Kidney (tissue), 14 donors: ENCODE measurements around the gene INPP5A. TPM values are rescaled to one million over a fixed set of nuclear protein-coding genes. Genes with fewer than 3 reads are reported as not detected.
"Not testable (repeated sequence)": the region's sequence is repeated elsewhere in the genome, so short reads cannot be mapped to it uniquely, and the experiment has no call there.

Experiments
- DNase-seq, 5 donors: peaks; one replicate each; pipeline ENCODE4 v3.0.0-alpha.2; 2013 to 2020
- FAIRE-seq: peaks from 2 replicates; lab custom pipeline; 2012; peaks lifted over from hg19 to GRCh38; lab: Jason Lieb, UNC
- H3K27ac ChIP-seq, 2 donors: one replicate each; pipeline ENCODE4 v1.7.0; 2013; ENCODE audit warnings: low read depth in 2 of 2, low read length in 2 of 2, inconsistent platforms in 1 of 2
- H3K27me3 ChIP-seq: one replicate; pipeline ENCODE4 v1.7.1; 2013; ENCODE audit warnings: low read length, inconsistent platforms; ENCODE audit not compliant: control insufficient read depth, insufficient read depth
- H3K36me3 ChIP-seq, 3 donors: one replicate each; pipeline versions ENCODE4 v1.7.0 to v1.7.1; 2013; ENCODE audit warnings: low read length in 3 of 3, control low read depth in 1 of 3, inconsistent platforms in 1 of 3; ENCODE audit not compliant: insufficient read depth in 3 of 3, control insufficient read depth in 2 of 3
- H3K4me1 ChIP-seq, 3 donors: one replicate each; pipeline versions ENCODE4 v1.7.0 to v1.7.1; 2013; ENCODE audit warnings: low read length in 3 of 3, inconsistent platforms in 1 of 3, low read depth in 1 of 3; ENCODE audit not compliant: control insufficient read depth in 2 of 3, insufficient read depth in 2 of 3
- H3K4me3 ChIP-seq, 3 donors: one replicate each; pipeline versions ENCODE4 v1.7.0 to v1.8.1; 2013; ENCODE audit warnings: low read length in 3 of 3, control low read depth in 1 of 3, inconsistent platforms in 1 of 3
- H3K9ac ChIP-seq, 3 donors: one replicate each; pipeline versions ENCODE4 v1.7.0 to v1.7.1; 2013; ENCODE audit warnings: low read length in 3 of 3, control low read depth in 1 of 3, inconsistent platforms in 1 of 3
- H3K9me3 ChIP-seq, 3 donors: one replicate each; pipeline versions ENCODE4 v1.7.0 to v1.7.1; 2013; ENCODE audit warnings: low read length in 3 of 3, control low read depth in 1 of 3, inconsistent platforms in 1 of 3; ENCODE audit not compliant: control insufficient read depth in 2 of 3, insufficient read depth in 1 of 3
- intact Hi-C: fragments of 100-400 bp; cut with DNase I; formaldehyde crosslinking; loops from one replicate; pipeline ENCODE4 v1.11.1; 2022
- polyA plus RNA-seq: library from polyadenylated mRNA; stranded (reverse); fragments of 350-450 nt; fragmentation: Illumina TruSeq; extraction: RNeasy Lipid Tissue Mini Kit (QIAGEN cat#74804); gene quantifications from one replicate; pipeline ENCODE4 v1.2.3, GENCODE V29; 2014; ENCODE audit warnings: low read depth, low replicate concordance; ENCODE audit not compliant: insufficient read depth
- total RNA-seq: library from RNA; stranded (reverse); fragmentation: NEBNext Ultra II Directional; extraction: Animal tissue kit (Norgen Biotek cat#: 25700); gene quantifications from one replicate; pipeline ENCODE4 v1.2.1, GENCODE V29; 2021
- TF ChIP-seq, protein P1 (sequence below): IDR thresholded peaks from 3 replicates; pipeline ENCODE4 v1.5.1; 2012; ENCODE audit warnings: mild to moderate bottlenecking, moderate library complexity, borderline replicate concordance; ENCODE audit not compliant: insufficient read depth; ENCODE audit errors: extremely low read depth
- donor health status: control.
- donor health status: control.
- donor health status: control.
- donor health status: control.
- donor health status: control.
- donor health status: DM: yes; HTN: yes; CAD: no.
- donor health status: Normal renal cell carcinoma (clear cell type).

INPP5A gene
- total and polyA plus RNA-seq, 2 donors from 2014 or later = 20.8 to 40.3 TPM

DNA sequence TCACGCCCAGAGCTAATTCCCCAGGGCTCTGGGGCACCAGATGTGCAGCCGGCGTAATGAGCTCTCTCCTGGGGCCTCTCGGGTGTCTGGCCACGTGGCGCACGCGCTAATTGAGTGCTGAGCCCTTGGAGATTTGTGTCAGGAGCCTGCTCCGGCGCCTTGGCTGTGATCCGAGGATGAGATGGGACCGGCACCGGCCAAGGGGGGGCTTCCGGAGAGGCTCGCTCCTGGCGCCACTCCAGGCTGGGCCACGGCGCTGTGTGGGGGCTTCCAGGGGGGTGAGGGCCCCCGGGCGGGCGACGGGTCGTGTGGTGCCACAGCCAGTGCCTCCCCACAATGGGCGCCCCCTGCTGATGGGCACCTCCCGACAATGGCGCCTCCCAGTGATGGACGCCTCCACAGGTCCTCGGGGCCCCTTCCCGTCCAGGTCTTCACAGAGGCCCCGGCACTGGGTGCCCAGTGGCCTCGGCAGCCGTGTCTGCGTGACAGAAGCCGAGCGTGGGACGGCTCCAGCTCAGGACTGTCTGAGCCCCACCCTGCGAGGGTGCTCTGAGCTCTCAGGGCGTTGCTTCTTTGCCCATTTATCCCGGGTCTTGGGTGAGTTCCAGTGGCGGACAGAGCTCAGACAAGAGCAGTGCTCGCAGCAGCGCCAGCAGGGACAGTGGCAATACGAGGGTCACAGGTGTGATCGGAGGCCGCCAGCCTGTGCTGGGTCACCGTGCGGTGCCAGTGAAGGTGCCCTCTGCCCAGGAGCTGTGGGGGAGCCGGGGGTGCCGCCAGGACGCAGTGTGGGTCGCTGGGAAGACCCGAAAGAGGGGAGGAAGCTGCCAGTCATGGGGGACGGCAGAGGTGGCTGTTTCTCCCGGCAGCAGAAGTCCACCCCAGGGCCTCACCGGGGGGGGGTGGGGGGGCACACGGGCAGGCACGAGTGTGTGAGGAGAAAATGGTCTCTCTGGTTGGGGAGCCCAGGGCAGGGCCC is 256.6 kb downstream of the INPP5A start:
- no peak overlapping the region for H3K4me3 ChIP-seq
- FAIRE-seq (no peak), DNase-seq (peak in 4 of 5 donors; percentile 69 to 79 (median 78))
- no peaks in the 10 kb centered on the region for H3K9me3 ChIP-seq
- TF ChIP-seq, protein P1, sequence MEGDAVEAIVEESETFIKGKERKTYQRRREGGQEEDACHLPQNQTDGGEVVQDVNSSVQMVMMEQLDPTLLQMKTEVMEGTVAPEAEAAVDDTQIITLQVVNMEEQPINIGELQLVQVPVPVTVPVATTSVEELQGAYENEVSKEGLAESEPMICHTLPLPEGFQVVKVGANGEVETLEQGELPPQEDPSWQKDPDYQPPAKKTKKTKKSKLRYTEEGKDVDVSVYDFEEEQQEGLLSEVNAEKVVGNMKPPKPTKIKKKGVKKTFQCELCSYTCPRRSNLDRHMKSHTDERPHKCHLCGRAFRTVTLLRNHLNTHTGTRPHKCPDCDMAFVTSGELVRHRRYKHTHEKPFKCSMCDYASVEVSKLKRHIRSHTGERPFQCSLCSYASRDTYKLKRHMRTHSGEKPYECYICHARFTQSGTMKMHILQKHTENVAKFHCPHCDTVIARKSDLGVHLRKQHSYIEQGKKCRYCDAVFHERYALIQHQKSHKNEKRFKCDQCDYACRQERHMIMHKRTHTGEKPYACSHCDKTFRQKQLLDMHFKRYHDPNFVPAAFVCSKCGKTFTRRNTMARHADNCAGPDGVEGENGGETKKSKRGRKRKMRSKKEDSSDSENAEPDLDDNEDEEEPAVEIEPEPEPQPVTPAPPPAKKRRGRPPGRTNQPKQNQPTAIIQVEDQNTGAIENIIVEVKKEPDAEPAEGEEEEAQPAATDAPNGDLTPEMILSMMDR = no peak
- no peaks in the 10 kb centered on the region for H3K36me3 ChIP-seq
- peaks cover 2% of the 10 kb centered on the region for H3K27me3 ChIP-seq
- H3K4me1 ChIP-seq = no peaks in the 10 kb centered on the region
- no peak overlapping the region for H3K9ac ChIP-seq
- no peak overlapping the region for H3K27ac ChIP-seq
- intact Hi-C loops = no loop called here

GRCh38 chr10:132796846-132797245 is 259.3 kb downstream of the INPP5A start:
- H3K9ac ChIP-seq = no peak overlapping the region
- DNase-seq = no peak
- H3K4me3 ChIP-seq = no peak overlapping the region
- H3K27ac ChIP-seq = no peak overlapping the region
- H3K36me3 ChIP-seq = no peaks in the 10 kb centered on the region
- H3K9me3 ChIP-seq = peaks cover 0 to 2% (median 0%) of the 10 kb centered on the region in 3 donors
- H3K27me3 ChIP-seq = peaks cover 2% of the 10 kb centered on the region
- H3K4me1 ChIP-seq = no peaks in the 10 kb centered on the region
- no peak for FAIRE-seq
- intact Hi-C loops = no loop called here
- TF ChIP-seq, protein P1 = no peak

DNA sequence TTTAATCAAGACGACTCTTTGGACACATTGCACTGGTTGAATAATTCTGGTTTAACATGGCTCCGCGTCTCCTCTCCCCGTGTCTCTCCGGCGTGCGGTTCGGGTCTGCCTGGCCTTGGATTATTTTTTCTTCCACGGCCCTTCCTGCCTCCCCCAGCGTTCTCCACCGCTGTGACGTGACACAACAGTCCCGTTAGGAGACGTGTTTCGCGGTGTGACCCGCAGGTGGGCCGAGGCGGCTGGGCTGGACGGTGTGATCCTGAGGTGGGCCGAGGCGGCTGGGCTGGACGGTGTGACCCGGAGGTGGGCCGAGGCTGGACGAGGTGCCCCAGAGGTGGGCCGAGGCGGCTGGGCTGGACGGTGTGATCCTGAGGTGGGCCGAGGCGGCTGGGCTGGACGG is 260.4 kb downstream of the INPP5A start:
- DNase-seq = peak in 1 of 5 donors; percentile 13
- H3K9ac ChIP-seq, intact Hi-C loops, FAIRE-seq, H3K36me3 ChIP-seq, H3K27ac ChIP-seq, H3K27me3 ChIP-seq, H3K4me1 ChIP-seq, H3K9me3 ChIP-seq, H3K4me3 ChIP-seq: not testable (repeated sequence)

GRCh38 chr10:132798403-132798802 is 260.8 kb downstream of the INPP5A start:
- intact Hi-C loops = no loop called here
- peaks cover 0 to 6% (median 0%) of the 10 kb centered on the region in 3 donors for H3K9me3 ChIP-seq
- DNase-seq (peak in 1 of 5 donors; percentile 24), FAIRE-seq (no peak)
- H3K9ac ChIP-seq = no peak overlapping the region
- no peaks in the 10 kb centered on the region for H3K4me1 ChIP-seq
- peaks cover 2% of the 10 kb centered on the region for H3K27me3 ChIP-seq
- TF ChIP-seq, protein P1 = no peak
- no peak overlapping the region for H3K27ac ChIP-seq
- no peaks in the 10 kb centered on the region for H3K36me3 ChIP-seq
- no peak overlapping the region for H3K4me3 ChIP-seq
